ENCODE results near the gene ZNF524.
"Not testable (repeated sequence)": the region's sequence is repeated elsewhere in the genome, so short reads cannot be mapped to it uniquely, and the experiment has no call there.

ZNF524 gene

GRCh38 chr19:55567708-55568328 lies 32.3 kb upstream of the ZNF524 start:
- no peak overlapping the region for H3K27ac ChIP-seq

GRCh38 chr19:55569477-55569876 lies 30.6 kb upstream of the ZNF524 start:
- not testable (repeated sequence) for H3K9me3 ChIP-seq; H3K36me3 ChIP-seq; H3K27ac ChIP-seq; H3K4me3 ChIP-seq (ENCODE audit: low read depth in 1 of 2, low read length in 1 of 2); H3K27me3 ChIP-seq; H3K4me1 ChIP-seq (ENCODE audit: control insufficient read depth in 1 of 2, insufficient read depth in 1 of 2, low read depth in 1 of 2, low read length in 1 of 2)

More at GRCh38 chr19:55567708-55568328, 32.3 kb upstream of the ZNF524 start:
- H3K36me3 ChIP-seq: no peaks in the 10 kb centered on the region
- H3K9me3 ChIP-seq: no peaks in the 10 kb centered on the region
- H3K4me1 ChIP-seq (ENCODE audit: control insufficient read depth in 1 of 2, insufficient read depth in 1 of 2, low read depth in 1 of 2, low read length in 1 of 2): no peaks in the 10 kb centered on the region
- TF ChIP-seq, protein P1, sequence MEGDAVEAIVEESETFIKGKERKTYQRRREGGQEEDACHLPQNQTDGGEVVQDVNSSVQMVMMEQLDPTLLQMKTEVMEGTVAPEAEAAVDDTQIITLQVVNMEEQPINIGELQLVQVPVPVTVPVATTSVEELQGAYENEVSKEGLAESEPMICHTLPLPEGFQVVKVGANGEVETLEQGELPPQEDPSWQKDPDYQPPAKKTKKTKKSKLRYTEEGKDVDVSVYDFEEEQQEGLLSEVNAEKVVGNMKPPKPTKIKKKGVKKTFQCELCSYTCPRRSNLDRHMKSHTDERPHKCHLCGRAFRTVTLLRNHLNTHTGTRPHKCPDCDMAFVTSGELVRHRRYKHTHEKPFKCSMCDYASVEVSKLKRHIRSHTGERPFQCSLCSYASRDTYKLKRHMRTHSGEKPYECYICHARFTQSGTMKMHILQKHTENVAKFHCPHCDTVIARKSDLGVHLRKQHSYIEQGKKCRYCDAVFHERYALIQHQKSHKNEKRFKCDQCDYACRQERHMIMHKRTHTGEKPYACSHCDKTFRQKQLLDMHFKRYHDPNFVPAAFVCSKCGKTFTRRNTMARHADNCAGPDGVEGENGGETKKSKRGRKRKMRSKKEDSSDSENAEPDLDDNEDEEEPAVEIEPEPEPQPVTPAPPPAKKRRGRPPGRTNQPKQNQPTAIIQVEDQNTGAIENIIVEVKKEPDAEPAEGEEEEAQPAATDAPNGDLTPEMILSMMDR (IDR thresholded peaks at IDR 0.05): no peak
- peaks cover 6% of the 10 kb centered on the region for H3K27me3 ChIP-seq
- H3K4me3 ChIP-seq (ENCODE audit: low read depth in 1 of 2, low read length in 1 of 2): no peak overlapping the region

DNA sequence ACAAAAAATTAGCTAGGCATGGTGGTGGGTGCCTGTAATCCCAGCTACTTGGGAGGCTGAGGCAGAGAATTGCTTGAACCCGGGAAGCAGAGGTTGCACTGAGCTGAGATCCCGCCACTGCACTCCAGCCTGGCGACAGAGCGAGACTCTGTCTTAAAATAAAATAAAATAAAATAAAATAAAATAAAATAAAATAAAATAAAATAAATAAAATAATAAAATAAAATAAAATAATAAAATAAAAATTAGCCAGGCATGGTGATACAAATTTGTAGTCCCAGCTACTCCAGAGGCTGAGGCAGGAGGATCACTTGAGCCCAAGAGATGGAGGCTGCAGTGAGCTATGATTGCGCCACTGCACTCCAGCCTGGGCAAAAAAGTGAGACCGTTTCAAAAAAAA lies 26.2 kb upstream of the ZNF524 start:
- not testable (repeated sequence) for H3K27me3 ChIP-seq; H3K9me3 ChIP-seq; H3K36me3 ChIP-seq; H3K4me3 ChIP-seq (ENCODE audit: low read depth in 1 of 2, low read length in 1 of 2); H3K27ac ChIP-seq; H3K4me1 ChIP-seq (ENCODE audit: control insufficient read depth in 1 of 2, insufficient read depth in 1 of 2, low read depth in 1 of 2, low read length in 1 of 2)

DNA sequence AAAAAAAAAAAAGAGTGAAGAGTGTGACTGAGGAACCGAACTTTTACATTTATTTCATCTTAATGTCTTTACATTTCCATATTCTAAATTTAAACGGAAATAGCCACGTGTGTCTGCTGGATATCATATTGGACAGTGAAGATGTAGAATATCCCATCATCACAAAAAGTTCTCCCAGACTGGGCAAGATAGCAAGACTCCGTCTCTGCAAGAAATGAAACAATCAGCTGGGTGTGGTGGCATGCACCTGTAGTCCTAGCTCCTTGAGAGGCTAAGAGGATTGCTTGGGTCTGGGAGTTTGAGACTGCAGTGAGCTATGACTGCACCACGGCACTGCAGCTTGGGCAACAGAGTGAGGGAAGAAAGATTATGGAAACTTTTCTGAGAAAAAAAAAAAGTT lies 23.3 kb upstream of the ZNF524 start:
- H3K9me3 ChIP-seq: no peaks in the 10 kb centered on the region
- H3K36me3 ChIP-seq: no peaks in the 10 kb centered on the region
- peaks cover 9 to 16% of the 10 kb centered on the region in 2 experiments for H3K4me1 ChIP-seq (ENCODE audit: control insufficient read depth in 1 of 2, insufficient read depth in 1 of 2, low read depth in 1 of 2, low read length in 1 of 2)
- H3K27me3 ChIP-seq: peaks cover 6% of the 10 kb centered on the region
- TF ChIP-seq, protein P1 (IDR thresholded peaks at IDR 0.05): no peak
- no peak overlapping the region for H3K27ac ChIP-seq
- no peak overlapping the region for H3K4me3 ChIP-seq (ENCODE audit: low read depth in 1 of 2, low read length in 1 of 2)

GRCh38 chr19:55578031-55578760 lies 21.9 kb upstream of the ZNF524 start:
- no peaks in the 10 kb centered on the region for H3K9me3 ChIP-seq
- H3K4me1 ChIP-seq (ENCODE audit: control insufficient read depth in 1 of 2, insufficient read depth in 1 of 2, low read depth in 1 of 2, low read length in 1 of 2): peaks cover 9 to 16% of the 10 kb centered on the region in 2 experiments
- no peaks in the 10 kb centered on the region for H3K36me3 ChIP-seq
- TF ChIP-seq, protein P1 (IDR thresholded peaks at IDR 0.05): no peak
- H3K4me3 ChIP-seq (ENCODE audit: low read depth in 1 of 2, low read length in 1 of 2): no peak overlapping the region
- H3K27ac ChIP-seq: no peak overlapping the region
- H3K27me3 ChIP-seq: peaks cover 14% of the 10 kb centered on the region

GRCh38 chr19:55578761-55579747 lies 21.0 kb upstream of the ZNF524 start:
- no peak overlapping the region for H3K4me3 ChIP-seq (ENCODE audit: low read depth in 1 of 2, low read length in 1 of 2)
- H3K4me1 ChIP-seq (ENCODE audit: control insufficient read depth in 1 of 2, insufficient read depth in 1 of 2, low read depth in 1 of 2, low read length in 1 of 2): peaks cover 9 to 16% of the 10 kb centered on the region in 2 experiments
- H3K36me3 ChIP-seq: no peaks in the 10 kb centered on the region
- no peak overlapping the region for H3K27ac ChIP-seq
- peaks cover 20% of the 10 kb centered on the region for H3K27me3 ChIP-seq
- TF ChIP-seq, protein P1 (IDR thresholded peaks at IDR 0.05): no peak
- H3K9me3 ChIP-seq: no peaks in the 10 kb centered on the region
